Measurements from ENCODE around the gene RAPGEF2.

GRCh38 chr4:159390648-159391047, 287.8 kb downstream of the RAPGEF2 start:
- TF ChIP-seq FOXM1 (IDR thresholded peaks at IDR 0.05; ENCODE audit: borderline replicate concordance): no peak
- no peak for TF ChIP-seq SP1 (IDR thresholded peaks at IDR 0.05)
- no peak for TF ChIP-seq SUZ12 (IDR thresholded peaks at IDR 0.05)
